ENCODE results near the gene MEF2C. TPM values are rescaled to one million over a fixed set of nuclear protein-coding genes. Genes with fewer than 3 reads are reported as not detected.

Gene MEF2C
- total and polyA plus RNA-seq, 2 of the 13 experiments (the other 11 are each of a cell fraction or from before 2014, with no cell fraction given) = 0.02 TPM; not detected in 1

DNA sequence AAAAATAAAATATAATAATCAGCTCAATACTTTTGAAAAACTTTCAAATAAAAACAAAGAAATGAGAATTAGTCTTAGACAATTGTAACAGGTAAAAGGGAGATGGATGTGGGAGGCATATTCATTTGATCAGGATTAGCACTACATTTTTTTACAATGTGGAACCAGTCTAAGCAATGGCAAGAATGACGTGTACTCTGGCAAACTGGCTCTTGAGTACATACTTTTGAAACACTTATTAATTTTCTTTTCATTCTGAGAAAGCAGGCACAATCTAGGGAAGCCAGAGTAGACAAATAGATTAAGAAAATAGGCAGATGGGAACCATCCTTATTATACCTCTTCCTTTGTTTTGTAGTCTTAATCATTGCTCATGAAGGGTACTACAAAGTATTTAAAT lies 79.7 kb downstream of the MEF2C start (continued):
- TF ChIP-seq AGO1 (IDR thresholded peaks at IDR 0.05; ENCODE audit: low read depth, low read length, poor library complexity, severe bottlenecking) = no peak
- TF ChIP-seq U2AF1 (optimal IDR thresholded peaks at IDR 0.05; ENCODE audit: low read depth, low read length) = no peak
- no peak for TF ChIP-seq GTF3A (CRISPR knock-in tag; conservative IDR thresholded peaks at IDR 0.05)
- no peak for TF ChIP-seq TMF1 (CRISPR knock-in tag; IDR thresholded peaks at IDR 0.05; ENCODE audit: low read depth)
- no peak for TF ChIP-seq TARDBP (CRISPR knock-in tag; IDR thresholded peaks at IDR 0.05)

DNA sequence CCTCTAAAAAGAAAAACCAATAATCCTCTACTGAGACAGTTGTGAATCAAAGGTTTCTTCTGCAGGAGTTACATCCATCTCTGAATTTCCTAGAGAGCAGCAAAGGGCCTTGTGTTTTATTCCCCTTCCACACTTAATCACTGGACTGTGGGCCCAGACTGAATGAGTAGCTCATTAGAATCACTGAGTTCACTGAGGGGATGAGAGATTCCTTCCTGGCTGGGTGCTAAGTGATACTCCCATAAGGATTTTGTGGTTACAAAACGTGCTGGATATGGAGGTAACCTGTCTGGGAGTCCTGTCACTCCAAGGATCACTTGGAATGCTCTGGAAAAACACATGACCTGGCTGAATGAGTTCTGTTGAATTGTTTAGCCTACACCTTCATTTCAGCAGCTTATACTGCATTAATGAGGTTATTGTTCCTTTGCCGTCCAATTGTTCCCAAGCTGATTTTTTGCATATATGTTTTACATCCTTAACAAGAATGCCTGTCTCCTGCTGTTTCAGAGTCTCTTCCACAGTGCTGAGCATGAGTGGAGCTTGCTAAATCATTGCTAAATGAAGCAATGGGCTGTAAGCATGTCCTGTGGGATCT lies 82.9 kb downstream of the MEF2C start:
- H3K27ac ChIP-seq (ENCODE audit: extremely low read length, insufficient read depth, low read length) = no peak overlapping the region
- intact Hi-C loops (cut with micrococcal nuclease; ENCODE audit: unreplicated experiment) = no loop called here
- TF ChIP-seq XRCC5 (optimal IDR thresholded peaks at IDR 0.05; ENCODE audit: low read length) (no peak), SP2 (CRISPR knock-in tag; IDR thresholded peaks at IDR 0.05) (no peak), MBNL3 (CRISPR knock-in tag; conservative IDR thresholded peaks at IDR 0.05) (no peak), SMC3 (IDR thresholded peaks at IDR 0.05; ENCODE audit: low read length) (no peak), ATRX (CRISPR knock-in tag; IDR thresholded peaks at IDR 0.05; ENCODE audit: borderline replicate concordance) (no peak), CBX1 (IDR thresholded peaks at IDR 0.05; ENCODE audit: low read depth) (no peak), JUN (CRISPR knock-in tag; IDR thresholded peaks at IDR 0.05) (no peak), DNMT3B (CRISPR knock-in tag; conservative IDR thresholded peaks at IDR 0.05) (no peak), ZNF180 (CRISPR knock-in tag; IDR thresholded peaks at IDR 0.05; ENCODE audit: borderline replicate concordance, low read depth) (no peak), POLR2G (IDR thresholded peaks at IDR 0.05; ENCODE audit: low read depth, low read length) (no peak), MAFF (IDR thresholded peaks at IDR 0.05; ENCODE audit: low read depth, low read length) (no peak), ELF1 (CRISPR knock-in tag; IDR thresholded peaks at IDR 0.05) (no peak), SIX4 (CRISPR knock-in tag; IDR thresholded peaks at IDR 0.05) (no peak)
- TF ChIP-seq, protein P1, sequence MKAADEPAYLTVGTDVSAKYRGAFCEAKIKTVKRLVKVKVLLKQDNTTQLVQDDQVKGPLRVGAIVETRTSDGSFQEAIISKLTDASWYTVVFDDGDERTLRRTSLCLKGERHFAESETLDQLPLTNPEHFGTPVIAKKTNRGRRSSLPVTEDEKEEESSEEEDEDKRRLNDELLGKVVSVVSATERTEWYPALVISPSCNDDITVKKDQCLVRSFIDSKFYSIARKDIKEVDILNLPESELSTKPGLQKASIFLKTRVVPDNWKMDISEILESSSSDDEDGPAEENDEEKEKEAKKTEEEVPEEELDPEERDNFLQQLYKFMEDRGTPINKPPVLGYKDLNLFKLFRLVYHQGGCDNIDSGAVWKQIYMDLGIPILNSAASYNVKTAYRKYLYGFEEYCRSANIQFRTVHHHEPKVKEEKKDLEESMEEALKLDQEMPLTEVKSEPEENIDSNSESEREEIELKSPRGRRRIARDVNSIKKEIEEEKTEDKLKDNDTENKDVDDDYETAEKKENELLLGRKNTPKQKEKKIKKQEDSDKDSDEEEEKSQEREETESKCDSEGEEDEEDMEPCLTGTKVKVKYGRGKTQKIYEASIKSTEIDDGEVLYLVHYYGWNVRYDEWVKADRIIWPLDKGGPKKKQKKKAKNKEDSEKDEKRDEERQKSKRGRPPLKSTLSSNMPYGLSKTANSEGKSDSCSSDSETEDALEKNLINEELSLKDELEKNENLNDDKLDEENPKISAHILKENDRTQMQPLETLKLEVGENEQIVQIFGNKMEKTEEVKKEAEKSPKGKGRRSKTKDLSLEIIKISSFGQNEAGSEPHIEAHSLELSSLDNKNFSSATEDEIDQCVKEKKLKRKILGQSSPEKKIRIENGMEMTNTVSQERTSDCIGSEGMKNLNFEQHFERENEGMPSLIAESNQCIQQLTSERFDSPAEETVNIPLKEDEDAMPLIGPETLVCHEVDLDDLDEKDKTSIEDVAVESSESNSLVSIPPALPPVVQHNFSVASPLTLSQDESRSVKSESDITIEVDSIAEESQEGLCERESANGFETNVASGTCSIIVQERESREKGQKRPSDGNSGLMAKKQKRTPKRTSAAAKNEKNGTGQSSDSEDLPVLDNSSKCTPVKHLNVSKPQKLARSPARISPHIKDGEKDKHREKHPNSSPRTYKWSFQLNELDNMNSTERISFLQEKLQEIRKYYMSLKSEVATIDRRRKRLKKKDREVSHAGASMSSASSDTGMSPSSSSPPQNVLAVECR (CRISPR knock-in tag; IDR thresholded peaks at IDR 0.05; ENCODE audit: borderline replicate concordance) = no peak
- TF ChIP-seq, protein P2, sequence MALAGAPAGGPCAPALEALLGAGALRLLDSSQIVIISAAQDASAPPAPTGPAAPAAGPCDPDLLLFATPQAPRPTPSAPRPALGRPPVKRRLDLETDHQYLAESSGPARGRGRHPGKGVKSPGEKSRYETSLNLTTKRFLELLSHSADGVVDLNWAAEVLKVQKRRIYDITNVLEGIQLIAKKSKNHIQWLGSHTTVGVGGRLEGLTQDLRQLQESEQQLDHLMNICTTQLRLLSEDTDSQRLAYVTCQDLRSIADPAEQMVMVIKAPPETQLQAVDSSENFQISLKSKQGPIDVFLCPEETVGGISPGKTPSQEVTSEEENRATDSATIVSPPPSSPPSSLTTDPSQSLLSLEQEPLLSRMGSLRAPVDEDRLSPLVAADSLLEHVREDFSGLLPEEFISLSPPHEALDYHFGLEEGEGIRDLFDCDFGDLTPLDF (CRISPR knock-in tag; IDR thresholded peaks at IDR 0.05) = no peak
- TF ChIP-seq, protein P3, sequence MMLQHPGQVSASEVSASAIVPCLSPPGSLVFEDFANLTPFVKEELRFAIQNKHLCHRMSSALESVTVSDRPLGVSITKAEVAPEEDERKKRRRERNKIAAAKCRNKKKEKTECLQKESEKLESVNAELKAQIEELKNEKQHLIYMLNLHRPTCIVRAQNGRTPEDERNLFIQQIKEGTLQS (CRISPR knock-in tag; IDR thresholded peaks at IDR 0.05) = no peak

More for the DNA sequence above, 82.9 kb downstream of the MEF2C start:
- no peak for FAIRE-seq
- Histone ChIP-seq H4K20me1 (ENCODE audit: insufficient read depth, low read length) (no peaks in the 10 kb centered on the region), H3K4me3 (replicated peaks in 1 of 3; ENCODE audit: insufficient read depth in 1 of 3, low read depth in 2 of 3, low read length in 3 of 3) (no peak overlapping the region), H3K4me1 (ENCODE audit: insufficient read depth, low read length) (no peaks in the 10 kb centered on the region), H2AFZ (ENCODE audit: low read length) (no peak overlapping the region), H3K27me3 (ENCODE audit: control insufficient read depth in 1 of 2, insufficient read depth in 2 of 2, low read length in 2 of 2) (no peaks in the 10 kb centered on the region), H3K79me2 (ENCODE audit: insufficient read depth, low read length) (no peaks in the 10 kb centered on the region), H3K9ac (ENCODE audit: insufficient read depth, low read depth, low read length) (no peak overlapping the region), H3K9me3 (ENCODE audit: low read length) (no peaks in the 10 kb centered on the region), H3K36me3 (replicated peaks in 1 of 2; ENCODE audit: control insufficient read depth in 1 of 2, insufficient read depth in 2 of 2, low read length in 2 of 2) (no peaks in the 10 kb centered on the region), H3K4me2 (ENCODE audit: low read depth, low read length) (no peak overlapping the region)
- CTCF ChIA-PET (ENCODE audit: low intra/inter-chr PET ratio, low total read pairs) = no interaction called here
- no TSS peak for BruUV-seq (replicated peaks)
- DNase-seq (ENCODE audit: low spot score) = no peak
- ATAC-seq = no peak
- 20% methylated on average over 2 of the region's 2 CpGs for WGBS (ENCODE audit: low lambda C conversion rate)
- POLR2A ChIA-PET = no interaction called here
- in situ Hi-C loops (cut with HindIII; ENCODE audit: extremely low pct_ligation_motif_present, low pct_unique_long_range_greater_than_20kb) = no loop called here
